RWPE2 (cell line): ENCODE data around the gene DLG5.

Source experiments
- ATAC-seq: fragments of 200-7000 bp; cut with Tn5 transposase; 3 replicates; pipeline ENCODE4 v1.9.1; 2021; ENCODE audit warnings: low read depth
- DNase-seq: peaks from one replicate; pipeline ENCODE4 v3.0.0-alpha.2; 2020; ENCODE audit warnings: low spot score
- H3K27ac ChIP-seq: fragments of 450-650 bp; 2 replicates; pipeline ENCODE4 v1.5.1; 2017; ENCODE audit warnings: mild to moderate bottlenecking; ENCODE audit not compliant: poor library complexity, severe bottlenecking
- H3K27me3 ChIP-seq: fragments of 250-450 bp; sonication (Bioruptor Pico); 2 replicates; pipeline ENCODE4 v1.5.1; 2021; ENCODE audit warnings: mild to moderate bottlenecking, moderate library complexity; ENCODE audit not compliant: insufficient read depth, poor library complexity, severe bottlenecking
- H3K36me3 ChIP-seq: fragments of 250-450 bp; sonication (Bioruptor Pico); 2 replicates; pipeline ENCODE4 v1.5.1; 2020; ENCODE audit warnings: low read depth, mild to moderate bottlenecking, moderate library complexity
- H3K4me1 ChIP-seq: fragments of 250-450 bp; sonication (Bioruptor Pico); 2 replicates; pipeline ENCODE4 v1.5.1; 2021; ENCODE audit warnings: mild to moderate bottlenecking, moderate library complexity; ENCODE audit not compliant: insufficient read depth, poor library complexity, severe bottlenecking
- H3K4me3 ChIP-seq: fragments of 250-450 bp; sonication (Bioruptor Pico); 2 replicates; pipeline ENCODE4 v1.5.1; 2021; ENCODE audit warnings: mild to moderate bottlenecking, moderate library complexity; ENCODE audit not compliant: severe bottlenecking
- H3K9me3 ChIP-seq: fragments of 250-450 bp; sonication (Bioruptor Pico); 2 replicates; pipeline ENCODE4 v1.5.1; 2021; ENCODE audit warnings: mild to moderate bottlenecking, moderate library complexity; ENCODE audit not compliant: severe bottlenecking
- TF ChIP-seq, protein P1 (sequence below): fragments of 450-650 bp; IDR thresholded peaks from one replicate; pipeline ENCODE4 v1.5.1; 2017; ENCODE audit warnings: mild to moderate bottlenecking, moderate library complexity; ENCODE audit not compliant: poor library complexity, severe bottlenecking

Gene DLG5

GRCh38 chr10:77806511-77807157 is 119.9 kb downstream of the DLG5 start:
- TF ChIP-seq, protein P1, sequence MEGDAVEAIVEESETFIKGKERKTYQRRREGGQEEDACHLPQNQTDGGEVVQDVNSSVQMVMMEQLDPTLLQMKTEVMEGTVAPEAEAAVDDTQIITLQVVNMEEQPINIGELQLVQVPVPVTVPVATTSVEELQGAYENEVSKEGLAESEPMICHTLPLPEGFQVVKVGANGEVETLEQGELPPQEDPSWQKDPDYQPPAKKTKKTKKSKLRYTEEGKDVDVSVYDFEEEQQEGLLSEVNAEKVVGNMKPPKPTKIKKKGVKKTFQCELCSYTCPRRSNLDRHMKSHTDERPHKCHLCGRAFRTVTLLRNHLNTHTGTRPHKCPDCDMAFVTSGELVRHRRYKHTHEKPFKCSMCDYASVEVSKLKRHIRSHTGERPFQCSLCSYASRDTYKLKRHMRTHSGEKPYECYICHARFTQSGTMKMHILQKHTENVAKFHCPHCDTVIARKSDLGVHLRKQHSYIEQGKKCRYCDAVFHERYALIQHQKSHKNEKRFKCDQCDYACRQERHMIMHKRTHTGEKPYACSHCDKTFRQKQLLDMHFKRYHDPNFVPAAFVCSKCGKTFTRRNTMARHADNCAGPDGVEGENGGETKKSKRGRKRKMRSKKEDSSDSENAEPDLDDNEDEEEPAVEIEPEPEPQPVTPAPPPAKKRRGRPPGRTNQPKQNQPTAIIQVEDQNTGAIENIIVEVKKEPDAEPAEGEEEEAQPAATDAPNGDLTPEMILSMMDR = no peak
- ATAC-seq (no peak), DNase-seq (no peak)
- Histone ChIP-seq H3K27ac (no peak overlapping the region), H3K4me1 (no peaks in the 10 kb centered on the region), H3K27me3 (no peaks in the 10 kb centered on the region), H3K36me3 (peaks cover 98% of the 10 kb centered on the region), H3K4me3 (no peak overlapping the region), H3K9me3 (no peaks in the 10 kb centered on the region)

DNA sequence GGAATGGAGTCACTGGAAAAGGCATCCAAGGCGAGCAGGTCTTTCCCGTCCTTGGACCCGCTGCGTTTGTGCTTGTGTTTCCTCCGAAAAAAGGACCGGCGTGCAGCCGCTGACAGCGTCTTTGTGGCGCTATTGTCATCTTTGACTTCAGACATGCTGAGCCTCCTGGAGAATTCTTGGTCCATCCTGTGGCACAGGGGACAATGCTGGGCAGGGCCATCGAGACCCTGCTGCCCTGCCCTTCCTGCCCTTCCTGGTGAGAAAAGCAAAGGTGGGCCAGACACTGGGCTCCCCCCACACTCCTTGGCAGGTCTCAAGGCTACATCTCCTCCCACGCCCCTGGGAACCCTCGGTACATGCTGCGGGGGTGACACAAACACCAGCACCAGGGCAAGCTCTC is 120.9 kb downstream of the DLG5 start:
- Histone ChIP-seq H3K27ac (no peak overlapping the region), H3K9me3 (no peaks in the 10 kb centered on the region), H3K4me1 (no peaks in the 10 kb centered on the region), H3K36me3 (peaks cover 98% of the 10 kb centered on the region), H3K4me3 (no peak overlapping the region), H3K27me3 (no peaks in the 10 kb centered on the region)
- TF ChIP-seq, protein P1 = no peak
- no peak for DNase-seq
- ATAC-seq = no peak

DNA sequence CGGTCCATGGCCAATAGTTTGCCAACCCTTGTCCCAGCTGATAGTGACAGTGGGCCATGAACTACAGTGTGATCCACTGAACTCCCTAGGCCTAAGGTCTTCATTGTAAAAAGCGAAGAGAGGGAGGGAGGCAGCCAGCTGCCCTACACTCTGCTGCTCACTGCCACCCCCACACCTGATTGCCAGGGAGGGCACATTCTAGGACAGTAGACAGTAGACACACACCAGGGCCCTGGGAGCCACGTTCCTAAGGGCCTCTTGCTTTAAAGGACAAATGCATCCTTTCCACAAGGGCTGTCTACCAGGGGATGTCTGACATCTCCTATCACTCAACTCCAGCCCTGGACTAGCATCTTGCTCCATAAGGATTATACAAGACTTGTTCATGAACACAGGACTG is 122.2 kb downstream of the DLG5 start:
- ATAC-seq (no peak), DNase-seq (no peak)
- Histone ChIP-seq H3K4me1 (no peaks in the 10 kb centered on the region), H3K27ac (no peak overlapping the region), H3K4me3 (no peak overlapping the region), H3K36me3 (peaks cover 97% of the 10 kb centered on the region), H3K9me3 (no peaks in the 10 kb centered on the region), H3K27me3 (no peaks in the 10 kb centered on the region)
- TF ChIP-seq, protein P1 = no peak

DNA sequence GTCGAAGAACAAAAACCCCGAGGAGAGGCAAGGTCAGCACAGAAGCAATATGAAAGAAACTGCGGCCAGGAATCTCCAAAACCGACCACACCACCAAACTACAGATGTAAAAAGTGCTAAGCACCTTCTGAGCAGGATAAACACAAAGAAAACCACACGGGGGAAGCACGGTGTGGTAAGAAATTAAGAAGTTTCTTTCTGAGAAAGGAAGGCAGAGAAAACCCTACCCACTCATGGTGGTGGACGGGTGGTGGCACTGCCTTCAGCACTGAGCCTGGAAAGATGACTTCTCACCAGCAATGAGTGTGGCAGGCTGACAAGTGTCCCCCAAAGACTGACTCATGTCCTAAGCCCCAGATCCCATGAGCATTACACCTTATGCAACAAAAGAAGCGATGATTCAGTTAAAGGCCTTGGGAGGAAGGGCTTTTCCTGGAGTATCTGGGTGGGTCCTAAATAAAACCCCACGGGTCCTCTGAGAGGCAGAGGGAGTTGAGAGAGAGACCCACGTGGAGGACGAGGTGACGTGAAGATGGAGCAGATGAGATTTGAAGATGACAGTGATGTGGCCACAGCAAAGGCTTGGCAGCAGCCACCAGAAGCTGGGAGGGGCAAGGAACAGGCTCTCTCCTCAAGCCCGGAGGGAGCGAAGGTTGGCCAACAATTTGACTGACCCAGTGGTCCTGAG is 124.9 kb downstream of the DLG5 start:
- peak; percentile 57; the same call in 2 of the 3 replicates for ATAC-seq
- TF ChIP-seq, protein P1 = no peak
- Histone ChIP-seq H3K9me3 (no peaks in the 10 kb centered on the region), H3K27me3 (no peaks in the 10 kb centered on the region), H3K4me3 (no peak overlapping the region), H3K36me3 (peaks cover 97% of the 10 kb centered on the region), H3K4me1 (no peaks in the 10 kb centered on the region), H3K27ac (no peak overlapping the region)
- DNase-seq = peak; percentile 9

- TF ChIP-seq, protein P1 = no peak
- peaks cover 95% of the 10 kb centered on the region for H3K36me3 ChIP-seq
Observed at GRCh38 chr10:77800738-77801266, 125.8 kb downstream of the DLG5 start.

More at GRCh38 chr10:77800738-77801266, 125.8 kb downstream of the DLG5 start:
- Histone ChIP-seq H3K4me1 (no peaks in the 10 kb centered on the region), H3K27ac (no peak overlapping the region), H3K9me3 (no peaks in the 10 kb centered on the region), H3K4me3 (no peak overlapping the region), H3K27me3 (no peaks in the 10 kb centered on the region)
- DNase-seq (no peak), ATAC-seq (no peak)
